GM12891 (cell line): ENCODE data around the gene KIF22.

Source experiments
- DNase-seq: peaks from one replicate; pipeline ENCODE4 v3.0.0; 2011; ENCODE audit warnings: low spot score; ENCODE audit not compliant: insufficient read length
- FAIRE-seq: peaks from 2 replicates; lab custom pipeline; 2011; peaks lifted over from hg19 to GRCh38; lab: Jason Lieb, UNC
- PAX5 ChIP-seq: IDR thresholded peaks from 2 replicates; pipeline ENCODE4 v1.6.1; 2011; ENCODE audit warnings: low read length, moderate library complexity, mild to moderate bottlenecking; ENCODE audit not compliant: insufficient read depth, severe bottlenecking
- POLR2A ChIP-seq: IDR thresholded peaks from 2 replicates; pipeline ENCODE4 v1.6.1; 2011; ENCODE audit warnings: low read depth, low read length, control low read depth
- POLR2AphosphoS5 ChIP-seq: IDR thresholded peaks from 2 replicates; pipeline ENCODE4 v1.6.1; 2011; ENCODE audit warnings: low read depth, low read length, control low read depth
- POU2F2 ChIP-seq: IDR thresholded peaks from 2 replicates; pipeline ENCODE4 v1.6.1; 2011; ENCODE audit warnings: low read depth, mild to moderate bottlenecking, control low read depth, low read length, moderate library complexity
- SPI1 ChIP-seq: IDR thresholded peaks from 2 replicates; pipeline ENCODE4 v1.6.1; 2011; ENCODE audit warnings: low read depth, low read length, control low read depth
- TAF1 ChIP-seq: IDR thresholded peaks from 2 replicates; pipeline ENCODE4 v1.6.1; 2011; ENCODE audit warnings: low read depth, low read length, control low read depth

KIF22 gene

DNA sequence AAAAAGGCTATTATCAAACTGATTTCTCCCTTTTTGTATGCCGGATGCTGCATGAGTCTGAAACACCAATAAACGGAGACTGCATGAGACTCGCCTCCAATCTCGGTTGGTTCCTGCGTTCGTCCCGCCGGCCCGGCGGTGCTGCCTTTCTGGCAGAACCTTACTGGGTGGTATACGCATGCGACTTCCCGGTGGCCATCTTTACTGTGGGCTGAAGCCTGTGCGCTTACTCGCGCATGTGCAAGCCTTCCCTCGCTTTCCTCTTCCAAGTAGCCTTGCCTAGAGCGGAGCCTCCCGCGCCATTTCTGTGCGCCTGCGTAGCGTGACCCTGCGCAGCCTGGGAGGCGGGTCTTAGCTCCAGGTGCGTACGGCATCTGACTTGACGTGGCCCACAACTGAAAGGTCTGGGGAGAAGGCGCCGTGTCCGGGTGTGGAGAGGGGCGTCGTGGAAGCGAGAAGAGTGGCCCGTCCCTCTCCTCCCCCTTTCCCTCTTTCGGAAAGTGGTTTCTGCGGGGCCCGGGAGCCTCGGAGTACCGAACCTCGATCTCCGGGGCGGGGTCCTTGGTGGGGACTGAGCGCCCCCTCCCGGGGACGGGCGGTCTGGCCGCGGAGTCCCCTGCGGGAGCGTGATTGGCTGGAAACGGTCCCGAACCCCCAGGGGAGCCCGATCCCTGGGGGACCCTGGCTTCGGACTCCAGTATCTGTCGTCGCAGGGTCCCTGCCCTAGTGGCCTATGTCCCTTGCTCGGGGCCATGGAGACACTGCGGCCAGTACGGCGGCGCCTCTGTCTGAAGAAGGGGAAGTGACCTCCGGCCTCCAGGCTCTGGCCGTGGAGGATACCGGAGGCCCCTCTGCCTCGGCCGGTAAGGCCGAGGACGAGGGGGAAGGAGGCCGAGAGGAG lies 25.5 kb downstream of the KIF22 start, which contains the start of gene PAGR1:
PAGR1 (plus strand) TSS at position 360 of the 901 bp plus-strand sequence; CDS start at position 734, 374 bp downstream.
- peak; percentile 95 for DNase-seq
- peak; percentile 99 for FAIRE-seq
- TF ChIP-seq POLR2A (peak; percentile 86), POU2F2 (no peak; the same call in 1 of the 2 replicates), SPI1 (peak; percentile 66), PAX5 (no peak), POLR2AphosphoS5 (peak; percentile 85), TAF1 (peak; percentile 87)

DNA sequence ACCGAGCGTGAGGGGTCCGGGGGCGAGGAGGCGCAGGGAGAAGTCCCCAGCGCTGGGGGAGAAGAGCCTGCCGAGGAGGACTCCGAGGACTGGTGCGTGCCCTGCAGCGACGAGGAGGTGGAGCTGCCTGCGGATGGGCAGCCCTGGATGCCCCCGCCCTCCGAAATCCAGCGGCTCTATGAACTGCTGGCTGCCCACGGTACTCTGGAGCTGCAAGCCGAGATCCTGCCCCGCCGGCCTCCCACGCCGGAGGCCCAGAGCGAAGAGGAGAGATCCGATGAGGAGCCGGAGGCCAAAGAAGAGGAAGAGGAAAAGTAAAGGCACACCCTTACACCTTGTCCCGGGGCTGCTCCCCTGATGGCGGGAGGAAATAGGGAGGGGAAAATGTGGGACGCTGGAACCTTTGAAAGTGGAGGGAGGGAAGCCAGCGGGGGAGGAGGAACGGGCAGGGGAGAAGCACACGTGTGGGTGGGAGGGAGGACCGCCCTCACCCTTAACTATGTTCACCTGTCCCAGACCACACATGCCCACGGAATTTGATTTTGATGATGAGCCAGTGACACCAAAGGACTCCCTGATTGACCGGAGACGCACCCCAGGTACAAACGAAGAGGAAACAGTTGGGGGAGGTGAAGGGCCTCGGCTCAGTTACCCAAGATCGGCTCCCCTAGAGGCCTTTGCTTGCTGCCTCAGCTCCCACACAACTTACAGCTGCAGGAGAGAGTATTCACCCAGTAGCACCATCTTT lies 26.3 kb downstream of the KIF22 start:
- DNase-seq (peak; percentile 52), FAIRE-seq (no peak)
- 0 out of 2 replicates have a peak, but pooled peaks have one; percentile 27 for TF ChIP-seq SPI1
- no peak for TF ChIP-seq POLR2AphosphoS5

DNA sequence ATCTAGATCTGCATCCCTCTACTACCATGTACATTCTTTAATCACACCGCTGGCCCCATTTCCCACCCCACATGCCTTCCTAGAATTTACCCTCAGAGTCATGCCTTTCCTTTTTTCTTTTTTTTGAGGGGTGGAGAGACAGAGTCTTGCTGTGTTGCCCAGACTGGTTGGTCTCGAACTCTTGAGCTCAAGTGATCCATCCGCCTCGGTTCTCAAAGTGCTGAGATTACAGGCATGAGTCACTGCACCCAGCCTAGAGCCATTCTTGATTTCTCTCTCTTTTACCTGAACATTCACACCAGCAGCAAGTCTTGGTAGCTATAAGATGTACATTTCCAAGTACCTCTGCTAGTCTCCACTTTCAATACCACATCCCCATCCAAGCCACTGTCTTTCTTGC lies 27.5 kb downstream of the KIF22 start:
- FAIRE-seq (no peak), DNase-seq (no peak)
- TF ChIP-seq POLR2AphosphoS5 (no peak), POLR2A (no peak), PAX5 (no peak)

DNA sequence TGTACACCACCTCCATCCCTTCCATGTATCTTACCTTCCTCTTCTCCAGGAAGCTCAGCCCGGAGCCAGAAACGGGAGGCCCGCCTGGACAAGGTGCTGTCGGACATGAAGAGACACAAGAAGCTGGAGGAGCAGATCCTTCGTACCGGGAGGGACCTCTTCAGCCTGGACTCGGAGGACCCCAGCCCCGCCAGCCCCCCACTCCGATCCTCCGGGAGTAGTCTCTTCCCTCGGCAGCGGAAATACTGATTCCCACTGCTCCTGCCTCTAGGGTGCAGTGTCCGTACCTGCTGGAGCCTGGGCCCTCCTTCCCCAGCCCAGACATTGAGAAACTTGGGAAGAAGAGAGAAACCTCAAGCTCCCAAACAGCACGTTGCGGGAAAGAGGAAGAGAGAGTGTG lies 29.0 kb downstream of the KIF22 start:
- no peak for FAIRE-seq
- TF ChIP-seq POLR2AphosphoS5, result no peak
- TF ChIP-seq TAF1, result no peak
- TF ChIP-seq SPI1, result 0 out of 2 replicates have a peak, but pooled peaks have one; percentile 19
- no peak for TF ChIP-seq PAX5
- TF ChIP-seq POLR2A, result no peak
- no peak for TF ChIP-seq POU2F2
- DNase-seq, result no peak

DNA sequence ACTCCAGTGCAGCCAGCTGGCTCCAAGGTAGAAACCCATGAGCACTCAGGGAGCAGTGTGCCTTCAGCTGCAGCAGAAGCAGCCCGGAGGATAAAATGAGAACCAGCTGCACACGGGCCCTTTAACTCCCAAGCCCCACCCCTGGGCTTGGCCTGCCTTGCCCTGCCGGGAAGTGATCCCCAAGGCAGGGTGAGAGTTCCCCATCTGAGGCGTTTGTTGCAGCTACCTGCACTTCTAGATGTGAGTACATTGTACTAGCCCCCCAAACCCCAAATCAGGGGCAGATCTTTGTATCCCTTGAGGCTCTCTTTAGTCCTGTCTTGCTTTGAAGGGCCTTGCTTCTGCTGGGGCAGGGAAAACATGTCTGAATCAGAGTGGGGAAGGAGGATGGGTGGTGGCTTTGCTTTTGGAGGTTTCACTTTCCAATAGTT lies 29.7 kb downstream of the KIF22 start, which contains the start of gene MVP:
MVP (plus strand) TSS at position 192 of the 431 bp plus-strand sequence. CDS start 10,088 bp downstream, outside the sequence.
- TF ChIP-seq SPI1 (peak; percentile 55), POU2F2 (0 out of 2 replicates have a peak, but pooled peaks have one; percentile 20), PAX5 (no peak), POLR2AphosphoS5 (no peak), TAF1 (no peak), POLR2A (0 out of 2 replicates have a peak, but pooled peaks have one; percentile 51)
- FAIRE-seq, result peak; percentile 59
- peak; percentile 63 for DNase-seq

DNA sequence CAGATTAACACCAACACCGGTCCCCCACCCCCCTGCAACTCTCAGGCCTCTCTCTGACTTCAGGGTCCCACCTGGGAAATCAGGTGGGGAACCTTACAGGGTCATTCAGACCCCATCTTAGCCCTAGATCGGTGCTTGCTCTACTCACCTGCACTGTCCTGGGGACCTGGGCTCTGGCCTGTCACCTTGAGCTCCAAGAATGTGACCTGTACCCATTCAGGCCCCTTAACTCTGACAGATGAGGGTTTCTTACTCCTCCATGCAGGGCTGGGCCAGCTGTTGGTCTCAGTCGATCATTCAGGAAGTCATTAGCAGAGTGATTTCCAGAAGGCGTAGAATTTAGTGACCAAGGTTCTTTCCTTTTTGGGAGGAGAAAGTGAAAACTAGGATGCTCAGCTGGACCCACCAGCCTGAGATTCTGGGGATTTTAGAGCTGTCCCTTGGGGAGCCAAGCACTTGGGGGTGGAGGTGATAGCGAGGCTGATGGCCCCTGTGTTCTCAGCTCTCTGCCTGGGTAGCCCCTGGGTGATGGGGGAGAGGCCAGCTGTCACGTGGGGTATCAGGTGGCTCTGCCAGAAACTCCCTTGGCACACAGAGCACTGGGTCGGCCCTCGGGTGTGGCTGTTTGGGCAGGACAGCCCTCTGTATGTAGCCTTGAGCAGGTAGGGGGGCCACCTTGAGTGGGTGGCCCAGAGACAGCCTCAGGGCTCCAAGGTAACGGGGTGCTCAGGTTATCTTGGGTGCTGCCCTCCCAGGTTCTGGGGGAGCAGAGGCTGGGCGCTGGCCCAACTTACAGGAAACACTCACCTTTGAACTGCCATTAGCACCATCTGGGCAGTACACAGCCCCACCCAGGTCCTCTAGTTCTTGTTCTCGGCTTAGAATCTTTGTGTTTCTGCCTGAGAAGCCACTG lies 30.4 kb downstream of the KIF22 start:
- peak; percentile 13 for FAIRE-seq
- TF ChIP-seq TAF1 (peak; percentile 56; the same call in 1 of the 2 replicates), POU2F2 (no peak), PAX5 (no peak), POLR2A (peak; percentile 84), POLR2AphosphoS5 (peak; percentile 67), SPI1 (no peak)
- DNase-seq, result peak; percentile 55

DNA sequence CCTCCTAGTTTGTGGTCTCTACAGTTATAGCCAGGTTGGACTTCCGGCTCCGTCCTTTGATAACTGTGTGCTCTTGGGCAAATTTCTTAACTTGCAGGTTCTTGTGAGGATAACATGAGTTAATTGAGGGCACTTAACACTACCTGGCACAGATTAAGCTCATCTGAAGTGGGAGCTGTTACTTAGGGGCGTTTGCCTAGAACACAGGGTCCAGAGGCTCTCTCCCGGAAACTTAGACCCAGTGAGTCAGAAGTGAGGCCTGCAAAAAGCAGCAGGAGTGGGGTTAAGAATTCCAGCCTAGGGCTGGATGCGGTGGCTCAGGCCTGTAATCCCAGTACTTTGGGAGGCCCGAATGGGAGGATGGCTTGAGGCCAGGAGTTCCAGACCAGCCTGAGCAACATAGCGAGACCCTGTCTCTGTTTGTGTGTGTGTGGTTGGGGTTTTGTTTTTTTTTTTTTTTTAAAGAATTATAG lies 31.1 kb downstream of the KIF22 start:
- no peak for TF ChIP-seq PAX5
- no peak for TF ChIP-seq TAF1
- no peak for TF ChIP-seq SPI1
- no peak for TF ChIP-seq POU2F2
- no peak for TF ChIP-seq POLR2A
- TF ChIP-seq POLR2AphosphoS5, result no peak
- FAIRE-seq, result no peak
- DNase-seq, result no peak

DNA sequence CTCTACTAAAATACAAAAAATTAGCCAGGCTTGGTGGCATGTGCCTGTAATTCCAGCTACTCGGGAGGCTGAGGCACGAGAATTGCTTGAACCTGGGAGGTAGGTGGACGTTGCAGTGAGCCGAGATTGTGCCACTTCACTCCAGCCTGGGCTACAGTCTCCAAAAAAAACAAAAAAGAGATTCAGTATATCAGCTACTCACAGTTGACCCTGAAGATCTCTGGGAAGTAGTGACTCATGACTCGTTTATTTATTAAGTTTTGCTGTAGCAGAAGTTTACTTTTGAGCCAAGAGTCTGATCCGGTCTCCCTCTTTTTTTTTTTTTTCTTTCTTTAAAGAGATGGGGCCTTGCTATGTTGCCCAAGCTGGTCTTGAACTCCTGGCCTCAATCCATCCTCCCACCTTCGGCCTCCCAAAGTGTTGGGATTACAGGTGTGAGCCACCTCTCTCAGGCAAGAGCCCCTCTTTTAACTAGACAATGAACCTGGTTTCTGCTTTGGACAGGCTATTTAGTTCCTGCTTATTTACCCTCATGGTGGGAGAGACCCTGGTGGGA lies 34.1 kb downstream of the KIF22 start:
- TF ChIP-seq TAF1 (no peak), POLR2A (no peak), POU2F2 (no peak), POLR2AphosphoS5 (no peak), PAX5 (no peak), SPI1 (no peak)
- DNase-seq (no peak), FAIRE-seq (no peak)
